ENCODE data around the gene MCU. TPM values are rescaled to one million over a fixed set of nuclear protein-coding genes. Genes with fewer than 3 reads are reported as not detected.

The MCU gene
- polyA plus RNA-seq, 1 of the 3 experiments (the other 2 are of a cell fraction) = 20.6 TPM

DNA sequence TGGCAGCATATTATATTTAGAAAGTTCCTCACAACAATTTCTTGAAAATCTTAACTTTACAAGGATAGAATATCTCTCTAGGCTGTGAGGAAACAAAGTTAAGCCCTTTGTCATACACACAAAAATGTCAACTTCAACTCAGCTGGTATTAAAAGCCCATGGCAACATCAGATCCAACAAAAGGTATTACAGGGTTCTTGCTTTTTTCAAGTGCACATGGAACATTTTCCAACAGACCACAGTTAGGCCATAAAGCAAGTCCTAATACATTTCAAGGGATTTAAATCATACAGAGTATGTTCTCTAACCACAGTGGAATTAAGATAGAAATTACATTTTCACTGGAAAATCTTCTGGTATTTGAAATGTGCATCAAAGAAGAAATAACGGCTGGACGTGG is 129.7 kb downstream of the MCU start:
- WGBS (ENCODE audit: low lambda C conversion rate) = 100% methylated on average over 2 of the region's 2 CpGs

More for the DNA sequence above, 129.7 kb downstream of the MCU start:
- no peak for TF ChIP-seq FOSL2 (IDR thresholded peaks at IDR 0.05; ENCODE audit: borderline replicate concordance, low read depth)
- TF ChIP-seq, protein P1, sequence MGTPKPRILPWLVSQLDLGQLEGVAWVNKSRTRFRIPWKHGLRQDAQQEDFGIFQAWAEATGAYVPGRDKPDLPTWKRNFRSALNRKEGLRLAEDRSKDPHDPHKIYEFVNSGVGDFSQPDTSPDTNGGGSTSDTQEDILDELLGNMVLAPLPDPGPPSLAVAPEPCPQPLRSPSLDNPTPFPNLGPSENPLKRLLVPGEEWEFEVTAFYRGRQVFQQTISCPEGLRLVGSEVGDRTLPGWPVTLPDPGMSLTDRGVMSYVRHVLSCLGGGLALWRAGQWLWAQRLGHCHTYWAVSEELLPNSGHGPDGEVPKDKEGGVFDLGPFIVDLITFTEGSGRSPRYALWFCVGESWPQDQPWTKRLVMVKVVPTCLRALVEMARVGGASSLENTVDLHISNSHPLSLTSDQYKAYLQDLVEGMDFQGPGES (IDR thresholded peaks at IDR 0.05; ENCODE audit: low read depth, low read length) = no peak
- no peak for TF ChIP-seq GATA2 (CRISPR knock-in tag; IDR thresholded peaks at IDR 0.05)
- TF ChIP-seq FOXM1 (IDR thresholded peaks at IDR 0.05; ENCODE audit: low read depth) = no peak
- TF ChIP-seq NFIC (IDR thresholded peaks at IDR 0.05; ENCODE audit: borderline replicate concordance) = no peak
- TF ChIP-seq CHD2 (IDR thresholded peaks at IDR 0.05; ENCODE audit: low read length, partially characterized antibody) = no peak
- TF ChIP-seq, protein P2, sequence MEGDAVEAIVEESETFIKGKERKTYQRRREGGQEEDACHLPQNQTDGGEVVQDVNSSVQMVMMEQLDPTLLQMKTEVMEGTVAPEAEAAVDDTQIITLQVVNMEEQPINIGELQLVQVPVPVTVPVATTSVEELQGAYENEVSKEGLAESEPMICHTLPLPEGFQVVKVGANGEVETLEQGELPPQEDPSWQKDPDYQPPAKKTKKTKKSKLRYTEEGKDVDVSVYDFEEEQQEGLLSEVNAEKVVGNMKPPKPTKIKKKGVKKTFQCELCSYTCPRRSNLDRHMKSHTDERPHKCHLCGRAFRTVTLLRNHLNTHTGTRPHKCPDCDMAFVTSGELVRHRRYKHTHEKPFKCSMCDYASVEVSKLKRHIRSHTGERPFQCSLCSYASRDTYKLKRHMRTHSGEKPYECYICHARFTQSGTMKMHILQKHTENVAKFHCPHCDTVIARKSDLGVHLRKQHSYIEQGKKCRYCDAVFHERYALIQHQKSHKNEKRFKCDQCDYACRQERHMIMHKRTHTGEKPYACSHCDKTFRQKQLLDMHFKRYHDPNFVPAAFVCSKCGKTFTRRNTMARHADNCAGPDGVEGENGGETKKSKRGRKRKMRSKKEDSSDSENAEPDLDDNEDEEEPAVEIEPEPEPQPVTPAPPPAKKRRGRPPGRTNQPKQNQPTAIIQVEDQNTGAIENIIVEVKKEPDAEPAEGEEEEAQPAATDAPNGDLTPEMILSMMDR (IDR thresholded peaks at IDR 0.05) = no peak
- TF ChIP-seq TCF12 (IDR thresholded peaks at IDR 0.05) = no peak
- no peak for TF ChIP-seq TAF1 (IDR thresholded peaks at IDR 0.05; ENCODE audit: borderline replicate concordance, low read depth, low read length)
- no peak for TF ChIP-seq YY1 (IDR thresholded peaks at IDR 0.05; ENCODE audit: low read depth)
- TF ChIP-seq, protein P3, sequence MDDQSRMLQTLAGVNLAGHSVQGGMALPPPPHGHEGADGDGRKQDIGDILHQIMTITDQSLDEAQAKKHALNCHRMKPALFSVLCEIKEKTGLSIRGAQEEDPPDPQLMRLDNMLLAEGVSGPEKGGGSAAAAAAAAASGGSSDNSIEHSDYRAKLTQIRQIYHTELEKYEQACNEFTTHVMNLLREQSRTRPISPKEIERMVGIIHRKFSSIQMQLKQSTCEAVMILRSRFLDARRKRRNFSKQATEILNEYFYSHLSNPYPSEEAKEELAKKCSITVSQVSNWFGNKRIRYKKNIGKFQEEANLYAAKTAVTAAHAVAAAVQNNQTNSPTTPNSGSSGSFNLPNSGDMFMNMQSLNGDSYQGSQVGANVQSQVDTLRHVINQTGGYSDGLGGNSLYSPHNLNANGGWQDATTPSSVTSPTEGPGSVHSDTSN (IDR thresholded peaks at IDR 0.05) = no peak
- no peak for TF ChIP-seq RXRA (IDR thresholded peaks at IDR 0.05; ENCODE audit: borderline replicate concordance, low read depth)
- TF ChIP-seq, protein P4, sequence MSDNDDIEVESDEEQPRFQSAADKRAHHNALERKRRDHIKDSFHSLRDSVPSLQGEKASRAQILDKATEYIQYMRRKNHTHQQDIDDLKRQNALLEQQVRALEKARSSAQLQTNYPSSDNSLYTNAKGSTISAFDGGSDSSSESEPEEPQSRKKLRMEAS (IDR thresholded peaks at IDR 0.05; ENCODE audit: low read depth) = no peak
- TF ChIP-seq, protein P5, sequence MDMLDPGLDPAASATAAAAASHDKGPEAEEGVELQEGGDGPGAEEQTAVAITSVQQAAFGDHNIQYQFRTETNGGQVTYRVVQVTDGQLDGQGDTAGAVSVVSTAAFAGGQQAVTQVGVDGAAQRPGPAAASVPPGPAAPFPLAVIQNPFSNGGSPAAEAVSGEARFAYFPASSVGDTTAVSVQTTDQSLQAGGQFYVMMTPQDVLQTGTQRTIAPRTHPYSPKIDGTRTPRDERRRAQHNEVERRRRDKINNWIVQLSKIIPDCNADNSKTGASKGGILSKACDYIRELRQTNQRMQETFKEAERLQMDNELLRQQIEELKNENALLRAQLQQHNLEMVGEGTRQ (IDR thresholded peaks at IDR 0.05; ENCODE audit: borderline replicate concordance, low read depth, low read length) = no peak
- TF ChIP-seq, protein P6, sequence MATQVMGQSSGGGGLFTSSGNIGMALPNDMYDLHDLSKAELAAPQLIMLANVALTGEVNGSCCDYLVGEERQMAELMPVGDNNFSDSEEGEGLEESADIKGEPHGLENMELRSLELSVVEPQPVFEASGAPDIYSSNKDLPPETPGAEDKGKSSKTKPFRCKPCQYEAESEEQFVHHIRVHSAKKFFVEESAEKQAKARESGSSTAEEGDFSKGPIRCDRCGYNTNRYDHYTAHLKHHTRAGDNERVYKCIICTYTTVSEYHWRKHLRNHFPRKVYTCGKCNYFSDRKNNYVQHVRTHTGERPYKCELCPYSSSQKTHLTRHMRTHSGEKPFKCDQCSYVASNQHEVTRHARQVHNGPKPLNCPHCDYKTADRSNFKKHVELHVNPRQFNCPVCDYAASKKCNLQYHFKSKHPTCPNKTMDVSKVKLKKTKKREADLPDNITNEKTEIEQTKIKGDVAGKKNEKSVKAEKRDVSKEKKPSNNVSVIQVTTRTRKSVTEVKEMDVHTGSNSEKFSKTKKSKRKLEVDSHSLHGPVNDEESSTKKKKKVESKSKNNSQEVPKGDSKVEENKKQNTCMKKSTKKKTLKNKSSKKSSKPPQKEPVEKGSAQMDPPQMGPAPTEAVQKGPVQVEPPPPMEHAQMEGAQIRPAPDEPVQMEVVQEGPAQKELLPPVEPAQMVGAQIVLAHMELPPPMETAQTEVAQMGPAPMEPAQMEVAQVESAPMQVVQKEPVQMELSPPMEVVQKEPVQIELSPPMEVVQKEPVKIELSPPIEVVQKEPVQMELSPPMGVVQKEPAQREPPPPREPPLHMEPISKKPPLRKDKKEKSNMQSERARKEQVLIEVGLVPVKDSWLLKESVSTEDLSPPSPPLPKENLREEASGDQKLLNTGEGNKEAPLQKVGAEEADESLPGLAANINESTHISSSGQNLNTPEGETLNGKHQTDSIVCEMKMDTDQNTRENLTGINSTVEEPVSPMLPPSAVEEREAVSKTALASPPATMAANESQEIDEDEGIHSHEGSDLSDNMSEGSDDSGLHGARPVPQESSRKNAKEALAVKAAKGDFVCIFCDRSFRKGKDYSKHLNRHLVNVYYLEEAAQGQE (IDR thresholded peaks at IDR 0.05; ENCODE audit: low read depth, low read length) = no peak
- TF ChIP-seq SMC3 (IDR thresholded peaks at IDR 0.05; ENCODE audit: low read depth, low read length) = no peak
- TF ChIP-seq FOXJ3 (CRISPR knock-in tag; IDR thresholded peaks at IDR 0.05) = no peak
- TF ChIP-seq RCOR1 (IDR thresholded peaks at IDR 0.05; ENCODE audit: low read length) = no peak
- no peak for TF ChIP-seq RFX5 (IDR thresholded peaks at IDR 0.05; ENCODE audit: low read length)
- H3K9ac ChIP-seq = no peak overlapping the region
- DNase-seq = no peak
- H3K27ac ChIP-seq (ENCODE audit: low read depth in 2 of 2, low read length in 1 of 2) = no peak overlapping the region
- H3K9me3 ChIP-seq = no peaks in the 10 kb centered on the region
- no peak overlapping the region for H3K4me3 ChIP-seq (ENCODE audit: low read depth in 2 of 2, low read length in 1 of 2)
- no peak overlapping the region for H2AFZ ChIP-seq (ENCODE audit: low read depth)
- POLR2A ChIA-PET = no interaction called here
- H4K20me1 ChIP-seq (ENCODE audit: insufficient read depth) = no peaks in the 10 kb centered on the region
- no peaks in the 10 kb centered on the region for H3F3A ChIP-seq (replicated peaks; ENCODE audit: insufficient read depth)
- no peaks in the 10 kb centered on the region for H3K27me3 ChIP-seq (ENCODE audit: insufficient read depth)
- no peaks in the 10 kb centered on the region; the same call in 1 of the 2 replicates for H3K79me2 ChIP-seq (ENCODE audit: insufficient read depth)
- peaks cover 0 to 8% of the 10 kb centered on the region in 2 experiments for H3K36me3 ChIP-seq (replicated peaks in 1 of 2; ENCODE audit: control insufficient read depth in 1 of 2, insufficient read depth in 2 of 2, low read length in 1 of 2)
- CTCF ChIA-PET = no interaction called here
- H3K9me2 ChIP-seq = no peaks in the 10 kb centered on the region
- H3K4me1 ChIP-seq (ENCODE audit: control insufficient read depth in 1 of 2, insufficient read depth in 2 of 2, low read depth in 1 of 2, low read length in 1 of 2) = no peaks in the 10 kb centered on the region
- H3K4me2 ChIP-seq = no peak overlapping the region

Data from SK-N-SH (cell line).